Esophagus squamous epithelium (tissue), 5 donors: ENCODE data around the gene ZNF865. TPM values are rescaled to one million over a fixed set of nuclear protein-coding genes. Genes with fewer than 3 reads are reported as not detected.
A peak's percentile ranks its signal among the peaks of the same experiment; 100 is the strongest.

Experiments used
- DNase-seq: peaks from one replicate; lab custom pipeline; 2025; lab: John Stamatoyannopoulos, UW
- H3K27ac ChIP-seq, 4 donors: fragments of 200-600 bp; sonication (generic); one replicate each; pipeline ENCODE4 v1.5.1; 2016 to 2019; ENCODE audit warnings: mild to moderate bottlenecking in 1 of 4
- H3K27me3 ChIP-seq, 4 donors: fragments of 200-600 bp; sonication (generic); 1 replicate in 3 of 4; 2 replicates in 1 of 4; pipeline versions ENCODE4 v1.5.1 to v1.6.0; 2017 to 2021; ENCODE audit warnings: antibody characterized with exemption in 1 of 4
- H3K36me3 ChIP-seq, 3 donors: fragments of 200-600 bp; sonication (generic); one replicate each; pipeline ENCODE4 v1.5.1; 2016 to 2019
- H3K4me1 ChIP-seq, 3 donors: fragments of 200-600 bp; sonication (generic); one replicate each; pipeline ENCODE4 v1.5.1; 2017 to 2019
- H3K4me3 ChIP-seq, 4 donors: fragments of 200-600 bp; sonication (generic); 1 replicate in 3 of 4; 2 replicates in 1 of 4; pipeline ENCODE4 v1.5.1; 2016 to 2019; ENCODE audit warnings: mild to moderate bottlenecking in 2 of 4, moderate library complexity in 1 of 4
- H3K9me3 ChIP-seq, 3 donors: fragments of 200-600 bp; sonication (generic); one replicate each; pipeline ENCODE4 v1.5.1; 2016 to 2019
- POLR2A ChIP-seq, 4 donors: fragments of 450-650 bp; IDR thresholded peaks; one replicate each; pipeline ENCODE4 v1.6.1; 2017; ENCODE audit warnings: antibody characterized with exemption in 4 of 4, mild to moderate bottlenecking in 4 of 4, moderate library complexity in 3 of 4
- WGBS, 2 donors: methylation state at CpG; one replicate each; pipeline ENCODE4 v1.1.5; 2018; 5-methylcytosine and 5-hydroxymethylcytosine counted together
- intact Hi-C: fragments of 100-400 bp; cut with DNase I; formaldehyde crosslinking; loops from one replicate; pipeline ENCODE4 v1.15.0; 2022
- total RNA-seq, 4 donors: library from RNA; depleted of rRNA; stranded (reverse); fragments of >200 nt; gene quantifications; one replicate each; pipeline ENCODE4 v1.1.0, GENCODE V29; 2016
- TF ChIP-seq, protein P1 (sequence below), 6 experiments: fragments of 450-650 bp in 4 of 6; fragments of 200-600 bp in 2 of 6; sonication (generic) in 2 of 6; IDR thresholded peaks; one replicate each; pipeline ENCODE4 v1.5.1; 2016 to 2019; ENCODE audit warnings: antibody characterized with exemption in 6 of 6, mild to moderate bottlenecking in 4 of 6, moderate library complexity in 4 of 6
- donor health status: DM: yes; HTN: yes; CAD: no.

The ZNF865 gene
- total RNA-seq, 4 donors from 2014 or later: 2.7 to 5.3 (median 3.3) TPM

DNA sequence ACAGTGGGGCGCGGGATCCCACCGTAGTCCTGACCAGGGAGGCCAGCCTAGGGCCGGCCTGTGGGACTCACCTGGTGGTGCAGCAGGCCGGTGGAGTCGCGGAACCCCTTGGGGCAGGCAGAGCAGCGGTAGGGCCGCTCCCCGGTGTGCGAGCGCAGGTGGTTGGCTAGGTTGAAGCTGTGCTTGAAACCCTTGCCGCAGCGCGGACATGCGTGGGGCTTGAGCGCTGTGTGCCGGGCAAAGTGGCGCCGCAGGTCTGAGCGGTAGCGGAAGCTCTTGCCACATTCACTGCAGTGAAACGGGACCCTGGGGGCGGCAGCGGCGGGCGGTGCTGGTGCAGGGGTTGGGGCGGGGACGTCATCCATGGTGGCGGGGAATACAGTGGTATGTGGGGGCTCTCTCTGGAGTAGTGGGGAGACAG lies 7.9 kb upstream of the ZNF865 start:
- Histone ChIP-seq H3K27ac (no peak overlapping the region), H3K27me3 (no peaks in the 10 kb centered on the region), H3K4me1 (peaks cover 18 to 35% (median 18%) of the 10 kb centered on the region in 3 donors), H3K36me3 (peaks cover 0 to 53% (median 3%) of the 10 kb centered on the region in 3 donors), H3K4me3 (no peak overlapping the region), H3K9me3 (no peaks in the 10 kb centered on the region)
- intact Hi-C loops: no loop called here
- WGBS, 2 donors: 87 to 94% methylated on average over 6 to 9 of the region's 30 CpGs
- TF ChIP-seq POLR2A (IDR thresholded peaks at IDR 0.05): no peak
- DNase-seq: no peak

DNA sequence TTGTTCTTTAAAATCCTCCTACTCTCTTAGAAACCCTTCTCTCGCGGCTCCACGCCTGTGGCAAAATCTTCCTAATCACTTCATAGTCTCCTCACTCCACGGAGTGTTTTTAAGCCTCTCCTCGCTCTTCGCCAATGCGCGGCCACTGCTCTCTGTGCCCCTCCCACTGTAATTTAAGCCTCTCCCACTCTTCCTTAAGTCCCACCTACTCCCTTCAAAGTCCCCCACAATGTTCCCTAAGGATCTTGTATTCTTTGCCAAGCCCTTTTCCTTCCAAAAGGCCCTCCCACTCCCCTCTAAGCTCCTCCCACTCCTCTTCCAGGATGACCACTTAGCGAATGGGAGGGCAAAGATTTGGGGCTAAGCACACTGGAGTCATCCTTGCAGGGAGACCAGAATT lies 7.4 kb upstream of the ZNF865 start:
- intact Hi-C loops: no loop called here
- no peaks in the 10 kb centered on the region for H3K27me3 ChIP-seq
- DNase-seq: no peak
- peaks cover 0 to 53% (median 7%) of the 10 kb centered on the region in 3 donors for H3K36me3 ChIP-seq
- 80 to 89% methylated on average over 9 of the region's 9 CpGs for WGBS, 2 donors
- TF ChIP-seq, protein P1, sequence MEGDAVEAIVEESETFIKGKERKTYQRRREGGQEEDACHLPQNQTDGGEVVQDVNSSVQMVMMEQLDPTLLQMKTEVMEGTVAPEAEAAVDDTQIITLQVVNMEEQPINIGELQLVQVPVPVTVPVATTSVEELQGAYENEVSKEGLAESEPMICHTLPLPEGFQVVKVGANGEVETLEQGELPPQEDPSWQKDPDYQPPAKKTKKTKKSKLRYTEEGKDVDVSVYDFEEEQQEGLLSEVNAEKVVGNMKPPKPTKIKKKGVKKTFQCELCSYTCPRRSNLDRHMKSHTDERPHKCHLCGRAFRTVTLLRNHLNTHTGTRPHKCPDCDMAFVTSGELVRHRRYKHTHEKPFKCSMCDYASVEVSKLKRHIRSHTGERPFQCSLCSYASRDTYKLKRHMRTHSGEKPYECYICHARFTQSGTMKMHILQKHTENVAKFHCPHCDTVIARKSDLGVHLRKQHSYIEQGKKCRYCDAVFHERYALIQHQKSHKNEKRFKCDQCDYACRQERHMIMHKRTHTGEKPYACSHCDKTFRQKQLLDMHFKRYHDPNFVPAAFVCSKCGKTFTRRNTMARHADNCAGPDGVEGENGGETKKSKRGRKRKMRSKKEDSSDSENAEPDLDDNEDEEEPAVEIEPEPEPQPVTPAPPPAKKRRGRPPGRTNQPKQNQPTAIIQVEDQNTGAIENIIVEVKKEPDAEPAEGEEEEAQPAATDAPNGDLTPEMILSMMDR (IDR thresholded peaks at IDR 0.05): no peak
- no peak for TF ChIP-seq POLR2A (IDR thresholded peaks at IDR 0.05)
- peaks cover 18 to 40% (median 18%) of the 10 kb centered on the region in 3 donors for H3K4me1 ChIP-seq
- H3K9me3 ChIP-seq: no peaks in the 10 kb centered on the region
- H3K27ac ChIP-seq: peak overlapping the region in 2 of 4 donors; percentile 96 to 97
- H3K4me3 ChIP-seq: no peak overlapping the region

DNA sequence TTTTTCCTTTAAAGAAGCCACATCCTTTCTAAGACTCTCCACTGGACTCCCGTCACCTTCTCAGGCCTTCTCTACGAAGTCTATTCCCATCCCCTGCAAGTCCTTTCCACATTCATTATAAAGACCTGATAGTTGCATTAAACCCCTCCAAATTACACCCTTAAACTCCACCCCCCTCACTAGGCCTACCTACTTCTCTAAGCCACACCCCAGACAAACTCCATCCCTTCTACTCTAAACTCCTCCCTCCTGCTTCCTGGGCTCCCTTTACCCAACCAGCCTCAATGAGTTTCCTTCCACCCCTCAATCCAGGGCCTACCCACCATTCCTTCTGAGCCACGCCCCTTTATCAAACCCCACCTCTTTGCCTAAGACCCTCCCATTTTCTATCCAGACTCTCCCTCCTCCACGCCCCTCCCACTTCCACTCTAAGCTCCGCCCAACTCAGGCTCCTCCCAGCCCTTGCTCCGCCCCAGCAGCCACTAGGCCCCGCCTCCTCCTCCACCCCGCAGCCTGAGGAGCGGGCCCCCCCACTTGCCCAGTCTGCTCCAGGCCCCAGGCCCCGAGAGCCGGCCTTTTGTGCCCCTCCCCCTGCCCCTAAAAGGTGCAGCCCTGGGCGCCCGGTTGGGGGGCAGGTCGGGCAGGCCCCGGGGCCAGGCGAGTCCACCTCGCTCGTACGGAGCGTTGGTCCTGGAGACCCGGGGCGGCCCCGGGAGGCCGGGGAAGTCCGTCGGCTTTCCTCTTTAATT lies 6.6 kb upstream of the ZNF865 start:
- TF ChIP-seq, protein P1 (IDR thresholded peaks at IDR 0.05): no peak
- peak in 1 of 4 donors; percentile 52 for TF ChIP-seq POLR2A (IDR thresholded peaks at IDR 0.05)
- peak; percentile 83 for DNase-seq
- peak overlapping the region; percentile 96 to 99 (median 98) for H3K27ac ChIP-seq
- intact Hi-C loops: no loop called here
- H3K9me3 ChIP-seq: no peaks in the 10 kb centered on the region
- 25 to 28% methylated on average over 5 to 7 of the region's 26 CpGs for WGBS, 2 donors
- H3K36me3 ChIP-seq: peaks cover 0 to 45% (median 7%) of the 10 kb centered on the region in 3 donors
- peak overlapping the region; percentile 81 to 85 (median 84) for H3K4me3 ChIP-seq
- H3K27me3 ChIP-seq: no peaks in the 10 kb centered on the region
- peaks cover 18 to 49% (median 18%) of the 10 kb centered on the region in 3 donors for H3K4me1 ChIP-seq

DNA sequence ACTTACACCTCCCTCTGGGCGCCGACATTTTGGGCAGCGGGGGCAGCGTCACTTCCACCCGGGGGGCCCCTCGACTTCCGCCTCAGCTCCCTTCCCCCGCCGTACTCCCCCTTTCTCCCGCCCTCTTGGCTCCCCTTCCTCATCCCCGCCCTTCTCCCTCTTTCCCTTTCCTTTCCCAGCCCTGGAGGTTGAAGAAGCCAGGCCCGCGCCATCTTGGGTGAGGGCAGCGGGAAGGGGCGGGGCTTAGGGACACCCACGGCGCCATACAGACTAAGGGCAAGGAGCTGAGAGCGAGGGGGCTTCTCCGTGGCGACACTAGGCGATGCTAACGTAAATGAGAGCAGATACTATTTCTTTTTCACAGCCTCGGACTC lies 6.0 kb upstream of the ZNF865 start, which contains the start of gene FIZ1:
Gene FIZ1 (minus strand): TSS at position 50 of the 374 bp plus-strand sequence. CDS start 1,652 bp downstream, outside the sequence.
- no peaks in the 10 kb centered on the region for H3K27me3 ChIP-seq
- WGBS, 2 donors: 0% methylated on average over 17 to 18 of the region's 23 CpGs
- H3K4me3 ChIP-seq: peak within 1 kb of the TSS; percentile 81 to 85 (median 84)
- intact Hi-C loops: no loop called here
- H3K36me3 ChIP-seq: peaks cover 0 to 45% (median 7%) of the 10 kb centered on the region in 3 donors
- peak; percentile 88 for DNase-seq
- TF ChIP-seq, protein P1 (IDR thresholded peaks at IDR 0.05): no peak
- TF ChIP-seq POLR2A (IDR thresholded peaks at IDR 0.05): no peak
- no peaks in the 10 kb centered on the region for H3K9me3 ChIP-seq
- H3K27ac ChIP-seq: peak within 1 kb of the TSS; percentile 96 to 99 (median 98)
- H3K4me1 ChIP-seq: peaks cover 19 to 54% (median 24%) of the 10 kb centered on the region in 3 donors

DNA sequence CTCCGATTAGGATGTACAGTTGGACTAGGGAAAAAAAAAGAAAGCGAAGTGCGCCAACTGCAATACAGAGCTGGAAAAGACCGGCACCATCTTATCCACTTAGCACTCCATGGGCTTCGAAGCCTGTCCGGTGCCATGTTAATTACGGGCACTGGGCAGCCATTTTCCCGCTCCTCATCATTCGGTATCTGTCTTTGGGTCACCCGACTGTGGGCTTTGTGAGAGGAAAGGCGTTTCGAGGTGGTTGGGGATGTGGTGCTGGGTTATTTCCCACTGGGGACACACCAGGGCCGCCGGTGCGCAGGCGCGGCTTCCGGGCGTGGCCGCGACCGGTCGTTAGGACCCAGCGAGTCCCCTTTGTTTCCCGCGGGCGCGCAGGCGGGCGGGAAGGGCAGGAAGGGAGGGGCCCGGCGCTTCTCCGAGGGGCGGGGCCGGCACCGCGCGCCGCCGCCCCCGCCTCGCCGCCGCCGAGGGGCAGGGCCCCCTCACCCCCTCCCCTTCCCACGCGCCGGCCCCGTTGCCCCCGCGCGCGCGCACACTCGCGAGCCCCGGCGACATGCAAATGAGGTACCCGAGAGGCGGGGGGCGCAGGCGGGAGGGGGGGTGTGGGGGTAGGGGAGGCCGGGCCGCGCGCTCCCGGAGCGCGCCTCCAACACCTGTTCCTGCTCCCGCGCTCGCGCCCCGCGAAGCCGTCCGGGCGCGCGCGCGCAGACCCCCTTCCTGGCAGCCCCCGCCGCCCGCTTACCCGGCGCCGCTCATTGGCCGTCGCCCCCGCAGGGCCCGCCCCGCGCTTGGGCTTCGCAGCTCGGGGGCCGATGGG lies 5.4 kb upstream of the ZNF865 start, which contains the start of gene ZNF524:
Gene ZNF524 (plus strand): TSS at position 447 of the 820 bp plus-strand sequence. CDS start 1,825 bp downstream, outside the sequence.
- H3K4me3 ChIP-seq: peak within 1 kb of the TSS; percentile 81 to 85 (median 84)
- no peaks in the 10 kb centered on the region for H3K9me3 ChIP-seq
- H3K36me3 ChIP-seq: peaks cover 0 to 40% (median 7%) of the 10 kb centered on the region in 3 donors
- 0% methylated on average over 10 to 12 of the region's 97 CpGs for WGBS, 2 donors
- DNase-seq: peak; percentile 72
- no peaks in the 10 kb centered on the region for H3K27me3 ChIP-seq
- peaks cover 25 to 60% (median 28%) of the 10 kb centered on the region in 3 donors for H3K4me1 ChIP-seq
- intact Hi-C loops: no loop called here
- TF ChIP-seq POLR2A (IDR thresholded peaks at IDR 0.05): no peak
- TF ChIP-seq, protein P1 (IDR thresholded peaks at IDR 0.05): peak in 1 of 6 experiments; percentile 8
- H3K27ac ChIP-seq: peak within 1 kb of the TSS; percentile 96 to 99 (median 98)
